GM19397 (cell line): ENCODE results near the gene ASTN2.

Source experiments
- ATAC-seq: cut with Tn5 transposase; IDR thresholded peaks from one replicate; pipeline ENCODE4 v1.9.1; 2021; ENCODE audit warnings: mild to moderate bottlenecking, moderate library complexity; ENCODE audit not compliant: unreplicated experiment

The ASTN2 gene

DNA sequence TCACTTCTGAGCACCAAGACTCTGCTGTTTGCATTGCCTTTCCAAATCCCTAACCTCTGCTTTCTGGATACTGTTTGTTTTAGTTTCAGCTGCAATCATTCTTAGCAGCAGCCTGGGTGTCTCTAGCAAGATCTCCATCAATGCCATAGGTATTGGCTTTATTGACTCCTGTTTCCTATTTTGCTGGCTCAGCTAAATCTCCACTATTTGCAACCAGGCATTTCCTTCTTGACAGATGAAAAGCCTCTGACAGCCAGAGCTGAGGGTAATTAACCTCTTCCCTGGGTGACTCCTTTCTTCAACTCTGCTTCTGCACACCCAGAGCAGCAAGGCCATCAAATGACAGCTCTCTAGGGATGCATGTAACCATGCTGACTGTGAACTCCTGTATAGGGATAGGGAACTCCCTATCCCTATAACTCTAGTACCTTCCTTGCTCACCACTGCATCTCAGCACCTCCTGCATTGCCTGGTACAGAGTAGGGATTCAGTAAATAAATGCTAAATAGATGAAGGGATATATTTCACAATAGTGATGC lies 434.2 kb downstream of the ASTN2 start:
- no peak for ATAC-seq

- no peak for ATAC-seq
Observed at GRCh38 chr9:116979456-116979855, 435.4 kb downstream of the ASTN2 start.

GRCh38 chr9:116978155-116978554 lies 436.7 kb downstream of the ASTN2 start:
- ATAC-seq = no peak

- ATAC-seq = no peak
Observed at GRCh38 chr9:116975126-116975525, 439.7 kb downstream of the ASTN2 start.

DNA sequence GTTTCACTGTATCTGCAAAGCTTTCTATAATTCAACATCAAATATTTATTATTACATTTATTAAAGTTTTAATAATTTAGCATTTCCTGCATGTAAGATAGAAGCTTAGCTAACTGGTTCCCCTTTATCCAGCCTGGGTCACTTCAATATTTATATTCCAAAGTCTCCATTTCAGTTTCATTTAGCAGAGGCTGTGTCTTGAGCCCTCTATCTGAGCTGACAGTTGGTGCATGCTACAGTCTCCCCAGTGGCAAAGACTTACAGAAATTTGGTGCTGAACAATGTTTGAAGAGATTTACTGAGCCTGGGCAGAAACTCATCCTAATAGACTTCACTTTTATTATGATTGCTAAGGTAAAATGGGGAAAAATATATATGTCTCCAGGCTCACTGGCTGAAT lies 448.7 kb downstream of the ASTN2 start:
- no peak for ATAC-seq

GRCh38 chr9:116964258-116964657 lies 450.6 kb downstream of the ASTN2 start:
- no peak for ATAC-seq

DNA sequence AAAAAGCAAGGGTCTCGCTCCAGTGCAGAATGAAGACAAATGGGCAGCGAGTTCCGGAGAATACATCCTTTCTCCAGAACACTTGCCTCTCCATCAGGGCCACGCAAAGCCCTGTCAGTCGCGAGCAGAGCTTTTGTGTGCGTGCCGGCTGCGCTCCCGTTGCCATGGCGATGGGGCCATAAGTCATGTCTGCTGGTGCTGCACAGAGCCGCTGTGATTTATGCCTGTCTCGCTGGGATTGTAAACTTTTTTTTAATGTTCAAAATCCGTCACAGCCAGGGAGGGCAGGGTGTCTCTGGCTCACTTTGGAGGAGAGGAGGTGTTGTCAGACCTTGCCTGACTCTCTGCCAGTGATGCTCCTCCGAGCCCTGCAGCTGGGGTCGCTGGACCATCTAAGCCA lies 455.0 kb downstream of the ASTN2 start:
- no peak for ATAC-seq

- no peak for ATAC-seq
Observed at GRCh38 chr9:116958881-116959280, 456.0 kb downstream of the ASTN2 start.

DNA sequence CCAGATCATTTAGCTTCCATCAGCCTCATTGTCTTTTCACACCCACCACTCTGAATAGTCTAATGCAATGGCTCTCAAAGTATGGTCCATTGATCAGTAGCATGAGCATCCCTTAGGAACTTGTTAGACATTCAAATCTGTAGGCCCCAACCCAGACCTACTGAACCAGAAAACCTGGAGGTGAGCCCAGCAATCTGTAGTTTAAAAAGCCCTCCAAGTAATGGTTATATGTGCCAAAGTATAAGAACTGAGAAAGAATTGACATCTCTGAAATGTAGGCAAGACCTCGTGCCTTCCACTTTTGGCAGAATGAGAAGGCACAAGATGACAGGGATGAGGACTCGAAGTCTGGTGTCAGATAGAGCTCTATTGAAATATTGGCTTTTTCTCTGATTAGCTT lies 460.1 kb downstream of the ASTN2 start:
- ATAC-seq = no peak

DNA sequence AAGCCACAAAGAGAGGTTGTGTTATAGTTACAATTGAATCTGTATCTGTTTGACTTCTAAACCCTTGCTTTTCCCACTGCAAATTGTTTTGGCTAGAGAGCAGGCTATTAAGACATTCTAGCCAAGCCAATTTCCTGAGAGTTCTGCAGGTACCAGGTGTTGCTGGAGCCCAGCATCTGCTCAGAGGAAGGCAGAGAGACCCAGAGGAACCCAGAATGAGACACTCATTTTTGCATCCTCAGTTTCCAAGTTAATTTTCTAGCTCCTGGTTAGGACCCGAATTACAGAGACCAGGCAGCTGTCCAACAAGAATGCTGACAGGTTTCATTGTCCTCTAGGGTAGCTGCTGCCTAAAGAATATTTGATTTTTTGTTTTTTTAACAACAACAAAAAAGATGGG lies 461.6 kb downstream of the ASTN2 start:
- no peak for ATAC-seq

- ATAC-seq = no peak
Observed at GRCh38 chr9:116952436-116952810, 462.4 kb downstream of the ASTN2 start.

GRCh38 chr9:116951588-116952435 lies 463.0 kb downstream of the ASTN2 start:
- ATAC-seq = peak; percentile 78

DNA sequence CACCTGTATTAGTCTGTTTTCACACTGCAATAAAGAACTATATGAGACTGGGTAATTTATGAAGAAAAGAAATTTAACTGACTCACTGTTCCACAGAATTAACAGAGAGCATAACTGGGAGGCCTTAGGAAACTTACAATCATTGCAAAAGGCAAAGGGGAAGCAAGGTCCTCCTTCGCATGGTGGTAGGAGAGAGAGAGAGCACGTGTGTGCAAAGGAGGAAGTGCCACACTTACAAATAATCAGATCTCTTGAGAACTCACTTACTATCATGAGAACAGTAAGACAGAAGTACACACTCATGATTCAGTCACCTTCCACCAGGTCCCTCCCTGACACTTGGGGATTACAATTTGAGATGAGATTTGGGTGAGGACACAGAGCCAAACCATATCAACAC lies 469.0 kb downstream of the ASTN2 start:
- ATAC-seq = no peak

- no peak for ATAC-seq
Observed at GRCh38 chr9:116944714-116945534, 469.9 kb downstream of the ASTN2 start.

GRCh38 chr9:116943970-116944369 lies 470.9 kb downstream of the ASTN2 start:
- ATAC-seq = no peak

DNA sequence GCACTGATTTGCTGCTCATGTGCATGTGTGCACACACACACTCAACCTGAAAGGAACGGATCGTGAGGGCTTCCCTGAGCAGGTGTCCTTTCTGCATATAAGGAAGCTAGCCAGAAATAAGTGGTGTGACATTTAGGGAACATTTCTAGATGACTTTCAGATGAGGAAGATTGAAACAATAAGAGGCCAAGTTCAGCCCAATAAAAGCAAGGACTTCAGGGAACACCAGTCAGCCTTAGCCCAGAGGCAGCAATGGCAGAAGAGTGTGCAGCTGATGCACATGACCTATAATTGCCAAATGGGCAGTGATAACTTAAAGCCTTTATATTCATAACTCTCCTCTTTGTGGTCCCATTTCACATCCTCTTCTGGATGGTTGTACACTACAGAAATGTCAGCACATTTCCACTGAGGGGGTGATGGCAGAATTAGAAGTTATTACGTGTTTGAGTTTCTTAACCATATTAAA lies 472.2 kb downstream of the ASTN2 start:
- no peak for ATAC-seq

GRCh38 chr9:116941266-116941665 lies 473.6 kb downstream of the ASTN2 start:
- no peak for ATAC-seq

DNA sequence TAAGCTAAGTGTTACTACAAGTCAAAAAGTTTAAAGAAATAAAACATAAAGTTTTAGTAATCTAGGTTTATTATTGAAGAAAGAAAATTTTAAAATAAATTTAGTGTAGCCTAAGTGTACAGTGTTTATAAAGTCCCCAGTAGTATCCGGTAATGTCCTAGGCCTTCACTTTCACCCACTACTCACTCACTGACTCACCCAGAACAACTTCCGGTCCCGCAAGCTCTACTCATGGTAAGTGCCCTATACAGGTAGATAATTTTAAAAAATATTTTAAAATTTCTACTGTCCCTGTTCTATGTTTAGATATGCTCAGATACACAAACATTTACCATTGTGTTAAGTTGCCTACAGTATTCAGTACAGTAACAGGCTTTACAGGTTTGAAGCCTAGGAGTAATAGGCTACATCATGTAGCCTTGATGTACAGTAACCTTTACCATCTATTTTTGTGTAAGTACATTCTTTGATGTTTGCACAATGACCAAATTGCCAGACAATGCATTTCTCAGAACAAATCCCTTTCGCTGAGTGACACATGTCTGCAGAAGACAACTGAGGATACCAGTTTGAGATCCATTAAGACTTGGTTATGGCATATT lies 474.1 kb downstream of the ASTN2 start:
- no peak for ATAC-seq

- no peak for ATAC-seq
Observed at GRCh38 chr9:116939614-116940013, 475.2 kb downstream of the ASTN2 start.

DNA sequence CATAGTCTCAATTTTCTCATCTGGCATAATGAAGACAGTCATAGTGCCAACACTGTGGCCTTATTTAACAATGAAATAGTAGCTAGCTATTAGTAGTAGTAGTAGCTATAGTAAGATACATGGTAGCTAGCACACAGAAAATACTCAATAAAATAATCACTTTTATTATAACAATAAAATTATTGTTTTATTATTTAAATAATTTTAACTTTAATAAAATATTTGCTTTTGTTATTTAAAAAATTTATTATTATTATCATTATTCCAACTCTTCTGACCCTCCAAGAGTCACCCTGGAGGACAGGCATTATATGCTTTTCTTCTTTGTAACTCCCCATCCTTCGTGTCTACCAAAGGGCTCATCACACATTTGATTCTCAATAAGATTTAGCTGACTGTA lies 475.7 kb downstream of the ASTN2 start:
- ATAC-seq = no peak

- ATAC-seq = no peak
Observed at GRCh38 chr9:116937361-116937760, 477.5 kb downstream of the ASTN2 start.
